Ovary (tissue), 3 donors: ENCODE results near the gene NFKBIE.

ENCODE experiments used
- CTCF ChIP-seq, 3 donors: fragments of 450-650 bp in 2 of 3; fragments of 200-600 bp in 1 of 3; IDR thresholded peaks; one replicate each; pipeline versions ENCODE4 v1.5.1 to v1.8.0; 2016 to 2022; ENCODE audit warnings: antibody characterized with exemption in 3 of 3, mild to moderate bottlenecking in 1 of 3
- EP300 ChIP-seq: sonication (generic); formaldehyde crosslinking; IDR thresholded peaks from one replicate; pipeline ENCODE4 v1.6.1; 2017; ENCODE audit warnings: antibody characterized with exemption
- donor health status: DM: no; HTN: no; CAD: no.

- TF ChIP-seq CTCF (IDR thresholded peaks at IDR 0.05): no peak
- TF ChIP-seq EP300: no peak
Measured at GRCh38 chr6:44284867-44285266, 19.5 kb upstream of the NFKBIE start.
